ENCODE data around the gene MGP.

- TF ChIP-seq POLR2AphosphoS5 (IDR thresholded peaks at IDR 0.05; ENCODE audit: low read depth, low read length), result no peak
- no peak for TF ChIP-seq POLR2A (IDR thresholded peaks at IDR 0.05; ENCODE audit: low read depth, low read length)
These were observed 20.5 kb upstream of the MGP start for GRCh38 chr12:14906114-14906513.

Measured in GM12892 (cell line).